Activated CD4-positive, alpha-beta T cell treated with anti-CD3 and anti-CD28 coated beads for 48 hours (primary cell): Measurements from ENCODE around the gene WASHC2A.
"Not testable (repeated sequence)": the region's sequence is repeated elsewhere in the genome, so short reads cannot be mapped to it uniquely, and the experiment has no call there.

ENCODE experiments used
- DNase-seq: peaks from one replicate; pipeline ENCODE4 v3.0.0-alpha.2; 2020

The WASHC2A gene

GRCh38 chr10:50152792-50153272 lies 85.1 kb downstream of the WASHC2A start:
- no peak for DNase-seq

- DNase-seq: not testable (repeated sequence)
Measured at GRCh38 chr10:50157868-50158267, 90.1 kb downstream of the WASHC2A start.

- not testable (repeated sequence) for DNase-seq
Measured at GRCh38 chr10:50159856-50160255, 92.1 kb downstream of the WASHC2A start.

- not testable (repeated sequence) for DNase-seq
Measured at GRCh38 chr10:50165038-50165437, 97.3 kb downstream of the WASHC2A start.

- DNase-seq: not testable (repeated sequence)
Measured at GRCh38 chr10:50167833-50168232, 100.1 kb downstream of the WASHC2A start.

GRCh38 chr10:50169506-50169905 lies 101.8 kb downstream of the WASHC2A start:
- DNase-seq: not testable (repeated sequence)

- DNase-seq: not testable (repeated sequence)
Measured at GRCh38 chr10:50174788-50175525, 107.2 kb downstream of the WASHC2A start.
